ENCODE measurements around the gene AFF1.

The AFF1 gene

GRCh38 chr4:87092389-87093141 is 157.8 kb downstream of the AFF1 start:
- DNase-seq: peak; percentile 79

DNA sequence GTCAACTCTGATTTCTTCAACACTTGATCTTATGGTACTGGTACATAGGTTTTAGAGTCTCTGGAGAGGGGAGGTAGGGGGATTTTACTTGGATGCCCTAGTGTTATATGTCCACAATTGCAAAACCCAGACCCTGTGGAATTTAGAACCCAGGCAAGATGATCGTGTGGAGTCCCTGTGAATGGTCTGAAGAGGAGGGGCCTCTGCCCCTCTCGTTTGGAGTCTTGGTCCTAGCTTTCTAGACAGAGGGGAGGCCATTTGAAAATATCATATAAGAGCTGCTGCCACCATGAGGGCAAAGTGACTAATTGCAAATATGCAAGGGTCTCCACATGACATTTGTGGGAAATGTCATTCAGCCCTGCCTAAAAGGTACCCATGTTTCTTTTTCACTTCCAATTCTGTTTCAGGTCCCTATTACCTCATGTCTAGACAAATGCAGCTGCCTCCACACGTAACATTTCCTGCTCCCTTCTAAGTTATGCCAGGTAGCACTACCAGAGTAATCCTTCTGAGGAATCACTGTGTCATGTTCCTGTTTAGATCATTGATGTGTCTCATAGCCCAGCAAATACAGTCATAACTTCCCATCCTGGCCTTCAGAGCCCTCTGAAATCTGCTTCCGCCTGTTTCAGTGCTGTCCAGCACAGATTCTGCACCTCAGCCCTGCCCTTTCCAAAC is 158.8 kb downstream of the AFF1 start:
- peak; percentile 49 for DNase-seq

DNA sequence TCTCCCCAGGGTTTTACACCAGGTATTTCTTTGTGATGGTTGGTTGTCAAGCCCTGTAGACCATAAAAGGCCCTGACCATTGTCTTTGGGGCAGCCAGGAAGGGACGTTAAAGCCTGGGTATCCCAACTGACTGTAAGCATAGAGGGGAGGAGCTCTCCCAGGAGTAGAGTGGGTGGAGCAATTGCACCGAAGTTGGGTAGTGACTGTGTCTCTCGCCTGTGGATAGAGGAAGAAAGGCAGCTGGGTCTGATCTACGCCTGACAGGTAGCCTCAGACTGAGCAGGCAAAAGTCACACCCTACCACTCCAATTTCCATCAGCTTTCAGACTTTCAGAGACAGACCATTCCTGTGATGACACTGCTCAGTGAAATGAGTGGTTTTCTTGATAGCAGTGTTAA is 162.3 kb downstream of the AFF1 start:
- DNase-seq: no peak

- DNase-seq: no peak
Measured at GRCh38 chr4:87100168-87100567, 165.4 kb downstream of the AFF1 start.

DNA sequence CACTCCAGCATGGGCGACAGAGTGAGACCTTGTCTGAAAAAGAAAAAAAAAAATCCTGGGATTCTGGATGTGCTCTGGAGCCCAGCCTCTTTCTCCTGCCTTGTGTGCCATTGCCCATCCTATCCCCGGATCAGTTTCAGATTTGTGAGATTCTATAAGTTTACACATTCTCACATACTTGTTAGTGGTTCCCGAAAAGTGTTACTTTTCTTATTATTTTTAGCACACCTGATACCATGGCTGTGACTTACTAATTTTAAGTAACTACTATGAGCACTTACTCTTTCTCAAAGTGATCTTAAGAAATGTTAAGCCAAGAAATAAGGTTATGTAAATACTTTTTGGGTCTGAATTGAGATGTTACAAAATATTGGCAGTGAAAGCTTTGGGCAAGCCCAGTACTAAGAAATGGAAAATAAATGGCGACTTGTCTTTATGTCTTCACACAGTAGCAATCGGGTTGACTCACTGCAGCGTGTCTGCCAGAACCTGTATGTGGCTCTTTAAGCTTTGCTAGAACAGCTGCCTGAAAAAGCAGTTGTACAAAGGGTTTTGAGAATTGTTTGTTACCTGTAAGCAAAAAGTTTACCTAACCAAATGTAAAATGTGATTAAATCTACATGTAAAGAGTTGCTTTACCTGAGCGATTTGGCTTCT is 166.9 kb downstream of the AFF1 start:
- no peak for DNase-seq

- no peak for DNase-seq
Measured at GRCh38 chr4:87103086-87103485, 168.3 kb downstream of the AFF1 start.

DNA sequence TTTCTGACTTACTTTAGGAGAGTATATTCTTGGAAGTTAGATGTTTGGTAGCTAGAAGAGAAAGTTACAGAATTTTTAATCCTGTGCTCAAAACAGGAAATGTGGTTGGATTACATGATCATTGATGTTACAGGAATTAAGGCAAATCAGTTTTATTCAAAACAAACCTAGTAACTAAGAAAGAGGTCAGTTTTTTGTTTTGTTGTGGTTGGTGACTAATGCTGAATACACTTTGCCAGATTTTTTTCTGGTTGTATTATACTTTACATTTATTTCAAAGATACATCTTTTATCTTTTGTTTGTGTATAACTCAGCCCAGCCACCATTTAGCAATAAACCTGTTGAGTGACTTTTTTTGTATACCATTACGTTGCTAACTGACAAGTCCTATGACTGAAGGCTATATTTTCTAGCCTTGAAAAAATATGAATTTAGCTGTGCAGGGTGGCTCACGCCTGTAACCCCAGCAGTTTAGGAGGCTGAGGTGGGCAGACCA is 168.9 kb downstream of the AFF1 start:
- DNase-seq: peak; percentile 77

DNA sequence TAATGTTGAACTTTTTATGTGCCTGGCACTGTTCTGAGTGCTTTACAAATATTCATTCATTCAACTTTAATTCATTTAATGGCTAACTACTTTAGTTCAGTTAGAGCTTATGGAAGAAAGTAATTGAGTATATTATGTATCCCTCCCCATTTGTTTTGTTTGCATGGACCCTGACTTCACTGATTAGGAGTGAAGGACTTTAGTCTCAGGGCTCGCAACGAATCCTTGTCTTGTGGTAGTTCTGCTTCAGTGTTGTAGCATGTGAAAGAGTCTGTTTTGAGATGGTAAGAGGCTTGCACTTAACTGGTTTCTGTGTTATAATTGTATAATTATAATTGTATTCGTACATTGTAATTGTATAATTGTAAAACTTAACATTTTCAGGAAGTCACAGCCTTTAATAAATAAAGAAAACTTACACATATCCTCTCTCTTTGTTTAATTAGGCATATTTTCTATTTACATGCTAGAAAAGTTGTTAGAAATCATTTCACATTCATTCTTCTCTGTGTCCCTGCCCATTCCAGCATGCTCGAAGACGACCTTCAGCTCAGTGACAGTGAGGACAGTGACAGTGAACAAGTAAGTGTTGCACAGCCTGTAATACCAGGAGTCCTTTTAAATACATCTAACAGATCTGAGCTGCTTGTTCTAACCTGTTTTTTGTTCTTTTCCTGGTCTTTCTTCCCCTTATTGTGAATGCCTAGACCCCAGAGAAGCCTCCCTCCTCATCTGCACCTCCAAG is 170.5 kb downstream of the AFF1 start:
- DNase-seq: no peak

DNA sequence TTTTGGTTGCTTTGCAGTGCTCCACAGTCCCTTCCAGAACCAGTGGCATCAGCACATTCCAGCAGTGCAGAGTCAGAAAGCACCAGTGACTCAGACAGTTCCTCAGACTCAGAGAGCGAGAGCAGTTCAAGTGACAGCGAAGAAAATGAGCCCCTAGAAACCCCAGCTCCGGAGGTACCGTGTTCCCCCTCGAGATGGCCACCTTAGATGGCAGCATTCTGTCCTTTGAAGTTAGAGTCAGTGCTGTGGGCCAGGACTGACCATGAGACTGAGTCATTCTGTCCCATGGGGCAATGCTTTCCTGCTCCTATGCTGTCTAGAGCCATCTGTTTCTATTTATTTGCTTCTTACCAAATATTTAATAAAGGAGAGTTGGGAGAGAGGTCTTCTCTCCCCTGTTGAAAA is 173.3 kb downstream of the AFF1 start:
- peak; percentile 89 for DNase-seq

GRCh38 chr4:87109121-87109520 is 174.3 kb downstream of the AFF1 start:
- no peak for DNase-seq

DNA sequence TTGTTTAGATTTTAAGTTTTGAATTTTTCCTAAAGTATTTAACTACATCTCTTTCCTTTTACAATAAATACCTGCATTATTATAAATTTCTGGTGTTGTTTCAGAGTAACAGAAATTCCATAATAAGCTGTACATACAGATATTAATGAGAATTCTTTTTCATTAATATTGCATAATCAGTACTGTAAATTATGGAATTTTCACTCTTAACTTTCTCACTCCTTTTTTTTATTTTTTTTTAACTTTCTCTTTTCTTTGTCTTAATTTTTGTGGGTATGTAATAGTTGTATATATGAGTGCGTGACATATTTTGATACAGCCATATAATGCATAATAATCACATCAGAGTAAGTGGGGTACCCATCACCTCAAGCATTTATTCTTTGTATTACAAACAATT is 175.1 kb downstream of the AFF1 start:
- no peak for DNase-seq

GRCh38 chr4:87112063-87112462 is 177.3 kb downstream of the AFF1 start:
- DNase-seq: no peak

- DNase-seq: no peak
Measured at GRCh38 chr4:87114245-87115062, 179.6 kb downstream of the AFF1 start.

DNA sequence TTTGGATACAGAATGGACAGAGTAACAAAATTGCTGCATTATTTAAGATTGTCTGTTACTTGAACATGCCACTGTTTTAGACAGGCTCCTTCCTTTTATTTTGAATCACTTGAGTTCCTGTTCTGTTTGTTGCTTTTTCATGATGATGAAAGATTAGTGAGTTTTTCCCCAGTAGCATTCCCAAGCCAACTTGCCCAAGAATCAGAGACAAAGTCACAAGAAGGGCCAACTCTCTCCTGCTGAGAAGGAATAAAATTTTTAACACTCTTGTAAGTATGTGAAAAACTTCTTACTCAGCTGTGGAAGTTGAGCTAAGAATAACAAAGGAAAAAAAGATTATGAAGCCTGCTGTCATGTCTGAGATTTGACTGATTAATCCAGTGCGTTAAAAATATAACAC is 181.4 kb downstream of the AFF1 start:
- peak; percentile 22 for DNase-seq

DNA sequence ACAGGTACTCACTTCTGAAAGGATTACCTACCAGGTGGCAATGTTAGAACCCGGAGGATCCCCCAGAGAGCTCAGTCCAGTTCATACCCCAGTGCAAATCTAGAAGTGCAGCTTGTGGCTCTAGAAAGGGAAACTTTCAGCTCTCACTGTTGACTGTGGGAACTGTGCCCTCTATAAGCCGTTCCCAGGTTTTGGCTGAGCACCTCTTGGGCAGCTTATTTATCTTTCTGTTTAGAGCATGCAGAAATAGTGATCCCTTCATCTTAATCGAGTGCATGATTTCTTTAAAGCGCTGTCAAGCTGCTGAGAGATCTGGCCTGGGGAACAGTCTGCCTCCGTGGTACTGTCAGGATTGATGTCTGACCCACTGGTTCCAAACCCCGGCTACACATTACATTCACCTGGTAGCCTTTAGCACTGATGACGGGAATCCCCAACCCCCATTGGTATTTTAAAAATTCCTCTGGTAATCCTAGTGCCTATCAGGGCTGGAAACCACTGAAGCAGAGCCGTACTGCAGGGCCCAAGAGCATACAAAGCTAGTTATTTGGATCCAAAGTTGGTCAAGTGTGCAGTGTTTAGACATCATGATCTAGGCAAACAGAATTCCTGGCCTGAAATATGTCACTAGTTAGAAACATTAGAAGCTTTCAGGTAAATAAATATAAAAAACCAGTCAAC is 182.4 kb downstream of the AFF1 start:
- no peak for DNase-seq

- DNase-seq: no peak
Measured at GRCh38 chr4:87117732-87118075, 182.9 kb downstream of the AFF1 start.

- no peak for DNase-seq
Measured at GRCh38 chr4:87118421-87118820, 183.6 kb downstream of the AFF1 start.

GRCh38 chr4:87118826-87119225 is 184.0 kb downstream of the AFF1 start:
- DNase-seq: peak; percentile 84

DNA sequence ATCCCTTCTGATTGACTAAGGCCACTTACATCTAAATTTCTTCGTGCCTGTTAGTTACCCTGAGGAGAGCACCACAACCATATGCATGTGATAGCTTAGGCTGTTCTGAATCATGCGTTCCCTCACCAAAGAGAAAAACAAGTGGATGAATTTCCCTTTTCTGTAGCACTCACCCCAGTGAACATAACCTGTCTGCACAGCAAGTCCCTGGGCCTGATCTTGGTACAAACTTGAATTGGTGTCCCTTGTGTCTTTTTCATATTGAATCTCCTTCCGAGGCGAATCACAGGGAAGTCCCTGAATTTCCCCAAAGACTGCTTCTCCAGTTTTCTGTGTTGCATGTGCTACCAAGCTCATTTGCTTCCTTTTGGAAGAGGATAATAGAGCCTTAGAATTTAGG is 185.2 kb downstream of the AFF1 start:
- DNase-seq: no peak

DNA sequence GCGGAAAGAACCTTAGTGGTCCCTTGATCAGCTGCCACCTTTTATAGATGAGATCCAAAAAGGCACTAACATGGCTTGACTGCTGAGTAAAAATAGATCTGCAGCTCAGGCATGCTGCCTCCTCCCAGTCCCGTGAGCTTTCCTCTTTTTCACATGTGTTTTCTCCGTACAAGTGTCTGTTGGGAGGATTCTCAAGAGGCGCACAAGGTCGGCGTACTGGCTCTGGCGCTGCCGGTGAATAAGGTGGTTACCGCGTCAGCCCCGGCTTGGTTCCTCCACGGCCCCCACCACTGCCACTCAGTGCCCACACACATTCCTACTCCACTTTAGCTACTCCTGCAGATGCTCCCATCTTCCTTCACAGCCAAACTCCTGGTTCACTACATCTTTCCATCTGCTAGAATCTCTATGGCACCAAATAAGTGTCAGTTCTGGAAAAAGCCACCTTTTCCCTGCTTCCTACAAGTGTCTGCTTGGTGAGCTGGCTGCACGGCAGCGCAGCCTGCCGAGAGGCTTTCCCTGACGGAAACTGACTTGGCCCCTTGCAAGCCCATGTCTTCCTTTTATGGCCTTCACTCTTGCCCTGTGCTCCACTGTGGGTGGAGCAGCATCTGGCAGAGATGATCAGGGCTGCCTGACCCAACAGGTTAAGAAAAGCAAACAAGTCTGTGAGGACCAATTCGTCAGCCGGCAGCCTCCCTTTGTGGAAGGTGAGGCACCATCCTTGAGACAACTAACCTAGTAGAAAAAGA is 185.8 kb downstream of the AFF1 start:
- DNase-seq: no peak

Measured in fibroblast of skin of right quadriceps (primary cell).